OCI-LY3 (cell line): ENCODE data around the gene ST6GALNAC6.

ENCODE experiments used
- EZH2phosphoT487 ChIP-seq: fragments of 200-600 bp; shearing (Covaris generic); IDR thresholded peaks from 2 replicates; pipeline ENCODE4 v1.6.1; 2018; ENCODE audit warnings: antibody characterized with exemption, mixed run types, low read depth
- TF ChIP-seq, protein P1 (sequence below): fragments of 200-600, 300-600 bp; sonication (generic); IDR thresholded peaks from 2 replicates; pipeline ENCODE4 v1.5.1; 2014; ENCODE audit warnings: antibody characterized with exemption, low read length, low read depth

DNA sequence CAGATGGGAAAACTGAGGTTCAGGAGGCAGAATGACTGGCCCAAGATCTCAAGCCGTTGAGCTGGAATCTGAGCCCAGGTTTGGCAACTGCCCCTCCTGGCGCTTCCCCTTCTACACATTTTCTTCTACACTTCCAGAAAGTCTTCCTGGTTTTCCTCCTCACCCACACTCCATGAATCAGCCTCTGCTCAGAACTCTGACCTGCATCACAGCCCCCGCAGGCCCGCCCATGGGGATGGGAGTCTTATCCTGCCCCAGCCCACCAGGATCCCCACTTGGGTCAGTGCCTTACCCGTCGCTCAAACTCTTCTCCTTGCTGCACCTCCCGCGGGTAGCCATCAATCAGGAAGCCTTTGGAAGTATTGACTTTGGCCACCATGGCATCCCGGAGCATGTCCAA is 27.9 kb downstream of the ST6GALNAC6 start:
- TF ChIP-seq, protein P1, sequence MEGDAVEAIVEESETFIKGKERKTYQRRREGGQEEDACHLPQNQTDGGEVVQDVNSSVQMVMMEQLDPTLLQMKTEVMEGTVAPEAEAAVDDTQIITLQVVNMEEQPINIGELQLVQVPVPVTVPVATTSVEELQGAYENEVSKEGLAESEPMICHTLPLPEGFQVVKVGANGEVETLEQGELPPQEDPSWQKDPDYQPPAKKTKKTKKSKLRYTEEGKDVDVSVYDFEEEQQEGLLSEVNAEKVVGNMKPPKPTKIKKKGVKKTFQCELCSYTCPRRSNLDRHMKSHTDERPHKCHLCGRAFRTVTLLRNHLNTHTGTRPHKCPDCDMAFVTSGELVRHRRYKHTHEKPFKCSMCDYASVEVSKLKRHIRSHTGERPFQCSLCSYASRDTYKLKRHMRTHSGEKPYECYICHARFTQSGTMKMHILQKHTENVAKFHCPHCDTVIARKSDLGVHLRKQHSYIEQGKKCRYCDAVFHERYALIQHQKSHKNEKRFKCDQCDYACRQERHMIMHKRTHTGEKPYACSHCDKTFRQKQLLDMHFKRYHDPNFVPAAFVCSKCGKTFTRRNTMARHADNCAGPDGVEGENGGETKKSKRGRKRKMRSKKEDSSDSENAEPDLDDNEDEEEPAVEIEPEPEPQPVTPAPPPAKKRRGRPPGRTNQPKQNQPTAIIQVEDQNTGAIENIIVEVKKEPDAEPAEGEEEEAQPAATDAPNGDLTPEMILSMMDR, result no peak
- TF ChIP-seq EZH2phosphoT487, result no peak
